Activated gamma-delta T cell (primary cell): ENCODE measurements around the gene MAPK1.
"Not testable (repeated sequence)": the region's sequence is repeated elsewhere in the genome, so short reads cannot be mapped to it uniquely, and the experiment has no call there.

Source experiments
- DNase-seq: peaks from one replicate; lab custom pipeline; 2025; lab: John Stamatoyannopoulos, UW

Gene MAPK1

DNA sequence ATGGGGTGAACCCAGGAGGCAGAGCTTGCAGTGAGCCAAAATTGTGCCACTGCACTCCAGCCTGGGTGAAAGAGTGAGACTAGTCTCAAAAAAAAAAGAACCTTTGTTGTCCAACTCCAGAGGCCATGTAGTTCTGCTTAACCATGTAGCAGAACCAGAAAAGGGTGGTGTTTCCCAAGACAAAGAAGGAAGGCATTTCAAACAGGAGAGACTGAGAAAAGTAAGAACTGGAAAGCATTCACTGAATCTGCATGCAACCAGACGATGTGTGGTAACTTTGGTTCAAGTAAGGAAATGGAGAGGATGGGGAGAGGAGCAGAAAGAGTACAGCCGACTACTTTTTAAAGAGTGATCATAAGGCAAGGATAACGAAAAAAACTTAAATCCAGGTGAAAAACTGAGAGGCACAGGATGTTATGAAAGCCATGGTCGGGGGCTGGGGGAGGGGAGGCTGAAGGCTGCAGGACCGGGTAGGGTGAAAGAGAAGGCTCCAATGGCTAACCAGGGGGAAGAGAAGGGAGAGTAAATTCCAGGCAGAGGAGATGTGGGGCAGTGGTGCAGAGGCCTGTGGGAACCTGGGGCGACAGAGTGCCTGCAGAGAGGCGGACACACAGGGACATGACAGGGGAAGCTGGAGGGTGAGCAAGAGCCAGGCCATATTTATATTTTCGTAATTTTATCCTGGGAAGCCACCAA is 48.8 kb downstream of the MAPK1 start:
- no peak for DNase-seq

DNA sequence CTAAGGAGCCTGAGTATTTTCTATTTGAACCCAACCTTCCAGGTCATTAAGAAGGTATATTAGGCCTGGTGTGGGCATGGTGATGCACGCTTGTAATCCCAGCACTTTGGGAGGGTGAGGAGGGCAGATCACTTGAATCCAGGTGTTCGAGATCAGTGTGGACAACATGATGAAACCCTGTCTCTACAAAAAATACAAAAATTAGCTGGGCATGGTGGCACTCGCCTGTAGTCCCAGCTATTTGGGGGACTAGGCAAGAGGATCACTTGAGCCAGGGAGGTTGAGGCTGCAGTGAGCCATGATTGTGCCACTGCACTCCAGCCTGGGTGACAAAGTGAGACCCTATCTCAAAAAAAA is 50.0 kb downstream of the MAPK1 start:
- not testable (repeated sequence) for DNase-seq

DNA sequence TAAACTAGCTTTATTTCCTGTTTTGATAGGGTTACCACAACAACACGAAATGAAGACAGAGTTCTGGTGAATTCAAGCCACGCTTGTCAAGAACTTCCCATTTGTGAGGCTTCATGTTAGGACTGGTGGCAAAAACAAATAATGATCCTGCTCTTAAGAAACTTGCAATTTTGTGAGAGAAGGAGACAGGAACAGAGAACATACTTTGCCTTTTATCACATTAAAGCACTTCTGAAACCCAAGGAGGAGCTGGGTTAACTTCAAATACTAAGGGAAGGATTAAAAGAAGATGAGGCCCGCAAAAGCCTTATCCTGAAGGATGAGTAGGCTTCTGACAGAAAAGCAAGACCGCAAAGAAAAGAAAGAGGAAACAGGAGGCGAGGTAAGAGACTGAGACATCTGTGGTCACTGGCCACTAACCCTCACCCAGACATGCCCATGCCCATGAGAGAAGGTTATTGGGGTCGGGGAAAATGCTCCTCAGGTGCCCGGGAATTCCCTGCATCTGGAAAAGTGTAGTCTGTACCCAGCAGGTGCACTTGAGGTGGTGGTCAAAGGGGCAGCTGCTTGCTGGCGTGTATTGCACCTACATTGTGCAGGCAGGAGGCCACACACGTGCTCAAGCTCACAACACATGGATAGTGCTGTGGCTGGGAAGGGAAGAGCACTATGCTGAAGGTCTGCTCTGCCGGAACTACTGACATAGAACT is 50.5 kb downstream of the MAPK1 start:
- no peak for DNase-seq

- no peak for DNase-seq
Measured at GRCh38 chr22:21816472-21816786, 51.0 kb downstream of the MAPK1 start.

GRCh38 chr22:21815958-21816357 is 51.5 kb downstream of the MAPK1 start:
- no peak for DNase-seq

DNA sequence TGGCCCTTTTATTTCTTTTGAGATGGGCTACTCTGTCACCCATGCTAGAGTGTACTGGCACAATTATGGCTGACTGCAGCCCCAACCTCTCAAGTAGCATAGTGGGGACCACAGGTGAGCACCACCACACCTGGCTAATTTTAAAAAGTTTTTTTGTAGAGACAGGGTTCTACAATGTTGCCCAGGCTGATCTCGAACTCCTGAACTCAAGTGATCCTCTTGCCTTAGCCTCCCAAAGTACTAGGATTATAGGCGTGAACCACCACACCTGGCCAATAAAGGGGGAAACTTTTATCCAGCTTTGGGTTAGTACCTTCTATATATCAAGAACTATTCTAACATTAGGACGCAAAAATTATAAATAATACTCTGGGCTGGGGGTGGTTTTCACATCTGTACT is 52.1 kb downstream of the MAPK1 start:
- no peak for DNase-seq

DNA sequence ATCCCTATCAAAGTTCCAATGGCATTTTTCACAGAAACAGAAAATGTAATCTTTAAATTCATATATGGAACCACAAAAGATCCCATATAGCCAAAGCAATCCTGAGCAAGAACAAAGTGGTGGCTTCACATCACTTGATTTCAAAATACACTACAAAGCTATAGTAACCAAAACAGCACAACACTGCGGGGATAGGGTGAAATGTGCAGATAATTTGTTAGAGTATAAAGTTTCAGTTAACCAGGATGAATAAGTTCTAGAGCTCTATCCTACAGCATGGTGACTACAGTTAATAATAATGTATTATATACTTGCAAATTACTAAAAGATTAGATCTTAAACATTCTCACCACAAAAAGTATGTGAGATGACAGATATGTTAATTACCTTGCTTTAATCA is 55.5 kb downstream of the MAPK1 start:
- DNase-seq = no peak

GRCh38 chr22:21807544-21808529 is 59.6 kb downstream of the MAPK1 start:
- DNase-seq = no peak

- not testable (repeated sequence) for DNase-seq
Measured at GRCh38 chr22:21805325-21805724, 62.1 kb downstream of the MAPK1 start.

DNA sequence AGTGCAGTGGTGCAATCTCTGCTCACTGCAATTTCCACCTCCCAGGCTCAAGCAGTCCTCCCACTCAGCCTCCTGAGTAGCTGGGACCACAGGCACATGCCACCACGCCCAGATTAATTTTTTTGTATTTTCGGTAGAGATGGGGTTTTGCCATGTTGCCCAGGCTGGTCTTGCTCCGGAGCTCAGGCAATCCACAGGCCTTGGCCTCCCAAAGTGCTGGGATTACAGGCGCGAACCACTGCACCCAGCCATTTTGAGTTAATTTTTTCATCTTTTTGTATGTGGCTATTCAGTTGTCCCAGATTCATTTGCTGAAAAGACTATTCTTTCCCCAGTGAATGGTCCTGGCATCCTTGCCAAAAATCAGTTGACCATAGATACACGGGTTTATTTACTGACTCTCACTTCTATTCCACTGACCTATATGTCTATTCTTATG is 63.6 kb downstream of the MAPK1 start:
- DNase-seq = no peak

- DNase-seq = no peak
Measured at GRCh38 chr22:21802673-21803072, 64.8 kb downstream of the MAPK1 start.

DNA sequence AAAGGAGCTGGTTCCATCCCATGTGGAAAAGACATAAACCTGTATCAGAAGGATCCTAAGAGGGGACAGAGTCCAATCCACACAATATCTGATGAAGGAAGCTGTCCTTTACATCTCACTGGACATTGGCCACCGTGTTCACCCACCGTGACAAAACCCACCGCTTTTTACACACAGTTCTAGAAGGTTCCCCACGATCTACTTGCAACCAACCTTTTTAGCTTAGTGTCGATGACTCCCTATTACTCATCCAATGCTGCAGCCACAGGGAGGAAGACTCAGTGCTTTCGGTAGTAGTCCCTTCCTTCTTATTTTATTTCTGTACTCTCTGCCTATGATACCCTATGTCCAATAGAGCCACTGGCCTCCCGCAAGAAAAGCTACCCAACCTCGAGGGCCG is 65.4 kb downstream of the MAPK1 start:
- no peak for DNase-seq

DNA sequence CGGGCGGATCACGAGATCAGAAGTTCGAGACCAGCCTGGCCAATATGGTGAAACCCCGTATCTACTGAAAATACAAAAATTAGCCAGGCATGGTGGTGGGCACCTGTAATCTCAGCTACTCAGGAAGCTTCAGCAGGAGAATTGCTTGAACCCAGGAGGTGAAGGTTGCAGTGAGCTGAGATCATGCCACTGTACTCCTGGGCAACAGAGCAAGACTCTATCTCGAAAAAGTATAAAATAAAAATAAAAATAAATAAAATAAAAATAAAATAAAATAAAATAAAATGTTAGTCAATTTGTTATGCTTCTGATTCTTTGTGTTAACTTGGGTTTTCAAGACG is 66.2 kb downstream of the MAPK1 start:
- not testable (repeated sequence) for DNase-seq

GRCh38 chr22:21800552-21801303 is 66.7 kb downstream of the MAPK1 start:
- DNase-seq = no peak

DNA sequence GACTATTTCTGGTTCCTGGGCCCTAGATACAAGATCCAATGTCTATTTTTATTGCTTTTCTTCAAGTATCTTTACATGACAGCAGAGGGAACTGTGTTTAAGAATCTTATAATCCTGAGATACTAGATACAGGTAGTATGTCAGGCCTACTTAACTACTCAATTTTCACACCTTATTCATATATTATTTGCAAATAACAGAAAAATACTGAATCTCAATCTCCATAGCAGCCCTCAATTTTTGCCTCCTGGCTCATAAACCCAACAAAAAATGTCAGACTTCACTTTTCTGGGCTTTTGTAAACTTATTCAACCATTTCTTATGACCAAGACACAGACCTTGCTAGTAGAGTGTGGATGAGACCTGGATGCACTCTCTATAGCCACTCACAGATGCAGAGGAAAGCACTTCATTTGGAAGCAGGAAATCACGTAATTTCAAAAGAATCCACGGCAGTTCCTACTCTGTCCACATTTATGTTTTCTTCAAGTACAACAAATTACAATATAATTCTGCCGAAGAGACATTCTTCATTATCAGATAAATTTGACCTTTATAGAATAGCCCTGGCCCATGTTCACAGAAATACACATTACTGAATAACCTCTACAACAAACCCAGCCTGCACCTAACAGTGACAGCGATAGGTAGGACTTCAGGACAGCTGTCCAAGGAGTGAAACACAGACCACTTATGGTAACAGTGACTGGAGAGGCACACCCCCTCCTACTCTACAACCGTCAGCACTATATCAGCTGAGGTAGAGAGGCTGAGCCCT is 69.8 kb downstream of the MAPK1 start:
- no peak for DNase-seq

DNA sequence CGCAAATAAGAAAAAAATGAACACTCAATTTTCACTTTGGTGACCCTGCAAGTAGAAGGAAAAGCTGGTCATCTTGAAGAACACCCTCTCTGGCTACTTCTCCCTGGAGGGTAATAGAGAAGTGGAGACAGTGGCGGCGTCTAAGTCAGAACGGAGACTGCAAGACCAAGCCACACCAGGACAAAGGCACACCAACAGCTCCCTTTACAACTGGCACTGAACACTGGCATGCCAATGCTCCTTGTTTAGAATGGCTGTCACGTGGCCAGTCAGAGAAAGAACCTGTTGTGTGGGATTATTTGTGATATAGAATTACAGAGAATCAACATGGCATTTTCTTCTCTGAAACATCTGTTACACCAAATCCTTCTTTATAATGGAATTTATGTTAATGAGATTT is 70.6 kb downstream of the MAPK1 start:
- DNase-seq = no peak

GRCh38 chr22:21796231-21796630 is 71.2 kb downstream of the MAPK1 start:
- DNase-seq = no peak

DNA sequence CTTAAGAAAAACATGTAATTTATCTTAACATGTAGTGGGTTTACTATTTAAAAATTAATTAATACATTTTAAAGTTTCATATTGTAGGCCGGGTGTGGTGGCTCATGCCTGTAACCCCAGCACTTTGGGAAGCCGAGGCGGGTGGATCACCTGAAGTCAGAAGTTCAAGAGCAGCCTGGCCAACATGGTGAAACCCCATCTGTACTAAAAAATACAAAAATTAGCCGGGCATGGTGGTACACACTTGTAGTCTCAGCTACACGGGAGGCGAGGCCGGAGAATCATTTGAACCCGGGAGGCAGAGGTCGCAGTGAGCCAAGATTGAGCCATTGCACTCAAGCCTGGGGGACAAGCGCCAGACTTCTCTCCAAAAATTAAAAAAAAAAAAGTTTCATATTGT is 73.7 kb downstream of the MAPK1 start:
- not testable (repeated sequence) for DNase-seq

- DNase-seq = no peak
Measured at GRCh38 chr22:21791635-21792625, 75.5 kb downstream of the MAPK1 start.
